ENCODE measurements around the gene SLC15A2. TPM values are rescaled to one million over a fixed set of nuclear protein-coding genes. Genes with fewer than 3 reads are reported as not detected.

Gene SLC15A2
- total RNA-seq (2021; ENCODE audit: unreplicated experiment) = 0.41 TPM
- 0.61 TPM for polyA plus RNA-seq (2012; ENCODE audit: insufficient read length)
- Bru-seq, nascent RNA = percentile 42 among the genes with signal in this experiment
- BruChase-seq, experiment 1, labeled RNA remaining after a 2-hour chase = percentile 55 among the genes with signal in this experiment
- BruChase-seq, experiment 2, labeled RNA remaining after a 6-hour chase = percentile 46 among the genes with signal in this experiment
- long read RNA-seq, partial matches to known transcripts = 1 of 1 reads
- long read RNA-seq, other reads (novel, unspliced or antisense) = 0 of 1 reads

GRCh38 chr3:121894301-121894990 lies at the start of gene SLC15A2:
Gene SLC15A2 (plus strand): TSS chr3:121894401. CDS start chr3:121894477, 76 bp downstream.
- no TSS peak for BruUV-seq (replicated peaks)
- H3K4me1 ChIP-seq (ENCODE audit: control insufficient read depth, insufficient read depth, low read length) = no peaks in the 10 kb centered on the region
- TF ChIP-seq SIN3A (IDR thresholded peaks at IDR 0.05; ENCODE audit: borderline replicate concordance, insufficient read depth, low read depth, low read length) = no peak
- no peak for TF ChIP-seq CTCF (IDR thresholded peaks at IDR 0.05)
- TF ChIP-seq REST (IDR thresholded peaks at IDR 0.05; ENCODE audit: insufficient read depth in 1 of 2, low read depth in 2 of 2, low read length in 1 of 2) = no peak
- no peak for TF ChIP-seq POLR2AphosphoS5 (IDR thresholded peaks at IDR 0.05; ENCODE audit: low read depth, low read length)
- intact Hi-C loops (cut with micrococcal nuclease; ENCODE audit: unreplicated experiment) (no loop called here), in situ Hi-C loops (cut with HindIII; ENCODE audit: low pct_unique_long_range_greater_than_20kb, low sequenced_read_pairs) (no loop called here)
- no peaks in the 10 kb centered on the region for H3K36me3 ChIP-seq (ENCODE audit: control insufficient read depth, insufficient read depth, low read length)
- ChIA-PET CTCF (no interaction called here), POLR2A (no interaction called here)
- DNase-seq (ENCODE audit: low read depth, low spot score) (no peak), ATAC-seq (no peak)
- H3K9me3 ChIP-seq (ENCODE audit: control insufficient read depth, insufficient read depth, low read depth, low read length) = no peaks in the 10 kb centered on the region
- H3K4me3 ChIP-seq (ENCODE audit: low read depth in 2 of 2, low read length in 2 of 2) = no peak within 1 kb of the TSS
- no peak within 1 kb of the TSS for H3K27ac ChIP-seq (ENCODE audit: low read length)
- no peaks in the 10 kb centered on the region for H3K27me3 ChIP-seq (ENCODE audit: control insufficient read depth, insufficient read depth, low read length)

DNA sequence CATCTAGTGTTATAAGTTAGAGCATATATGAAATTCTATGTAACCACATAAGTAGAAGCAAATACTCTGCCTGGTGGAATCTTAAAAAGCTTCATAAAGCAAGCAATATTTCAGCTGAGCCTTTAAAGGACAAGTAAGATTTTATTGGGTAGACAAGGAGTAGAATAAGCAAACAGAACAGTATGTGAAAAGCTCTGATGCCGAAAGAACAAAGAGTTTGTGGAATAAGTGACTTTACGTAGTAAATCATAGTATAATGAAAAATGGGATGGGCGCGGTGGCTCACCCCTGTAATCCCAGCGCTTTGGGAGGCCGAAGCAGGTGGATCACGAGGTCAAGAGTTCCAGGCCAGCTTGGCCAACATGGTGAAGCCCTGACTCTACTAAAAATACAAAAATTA lies 49.3 kb upstream of the SLC15A2 start:
- in situ Hi-C loops (cut with HindIII; ENCODE audit: low pct_unique_long_range_greater_than_20kb, low sequenced_read_pairs) (no loop called here), intact Hi-C loops (cut with micrococcal nuclease; ENCODE audit: unreplicated experiment) (no loop called here)
- no TSS peak for BruUV-seq (replicated peaks)
- TF ChIP-seq CTCF (IDR thresholded peaks at IDR 0.05) (no peak), SIN3A (IDR thresholded peaks at IDR 0.05; ENCODE audit: borderline replicate concordance, insufficient read depth, low read depth, low read length) (no peak), POLR2AphosphoS5 (IDR thresholded peaks at IDR 0.05; ENCODE audit: low read depth, low read length) (no peak), REST (IDR thresholded peaks at IDR 0.05; ENCODE audit: insufficient read depth in 1 of 2, low read depth in 2 of 2, low read length in 1 of 2) (no peak), TCF7L2 (IDR thresholded peaks at IDR 0.05; ENCODE audit: low read depth, low read length) (no peak)
- ATAC-seq (no peak), DNase-seq (ENCODE audit: low read depth, low spot score) (no peak)
- Histone ChIP-seq H3K36me3 (ENCODE audit: control insufficient read depth, insufficient read depth, low read length) (no peaks in the 10 kb centered on the region), H3K27ac (ENCODE audit: low read length) (no peak overlapping the region), H3K9me3 (ENCODE audit: control insufficient read depth, insufficient read depth, low read depth, low read length) (no peaks in the 10 kb centered on the region), H3K27me3 (ENCODE audit: control insufficient read depth, insufficient read depth, low read length) (no peaks in the 10 kb centered on the region), H3K4me3 (ENCODE audit: low read depth in 2 of 2, low read length in 2 of 2) (no peak overlapping the region), H3K4me1 (ENCODE audit: control insufficient read depth, insufficient read depth, low read length) (no peaks in the 10 kb centered on the region)
- ChIA-PET POLR2A (no interaction called here), CTCF (no interaction called here)
